AG10803 (cell line): ENCODE results near the gene CCNL1.

ENCODE experiments used
- DNase-seq: peaks from one replicate; pipeline ENCODE4 v3.0.0; 2010; ENCODE audit warnings: low read depth
- H3K4me3 ChIP-seq: 2 replicates; pipeline ENCODE4 v1.5.1; 2011; ENCODE audit warnings: mild to moderate bottlenecking, low read length, control low read depth
- CTCF ChIP-seq: conservative IDR thresholded peaks from 2 replicates; pipeline ENCODE4 v1.5.1; 2011; ENCODE audit warnings: mild to moderate bottlenecking, low read length, control low read depth, inconsistent platforms

CCNL1 gene

GRCh38 chr3:157157836-157158235 lies 2.1 kb downstream of the CCNL1 start:
- DNase-seq = no peak
- no peak for TF ChIP-seq CTCF
- peak overlapping the region; percentile 91 for H3K4me3 ChIP-seq

GRCh38 chr3:157156837-157157635 lies 2.9 kb downstream of the CCNL1 start:
- TF ChIP-seq CTCF = no peak
- peak; percentile 32 for DNase-seq
- peak overlapping the region; percentile 91 for H3K4me3 ChIP-seq

- TF ChIP-seq CTCF = no peak
- H3K4me3 ChIP-seq = peak overlapping the region; percentile 91
- DNase-seq = no peak
These were observed 4.4 kb downstream of the CCNL1 start for GRCh38 chr3:157155591-157155990.

- no peak for TF ChIP-seq CTCF
- DNase-seq = no peak
- H3K4me3 ChIP-seq = peak overlapping the region; percentile 41
These were observed 5.2 kb downstream of the CCNL1 start for GRCh38 chr3:157154563-157155330.

- no peak overlapping the region for H3K4me3 ChIP-seq
- no peak for DNase-seq
- TF ChIP-seq CTCF = no peak
These were observed 7.0 kb downstream of the CCNL1 start for GRCh38 chr3:157152930-157153329.

- TF ChIP-seq CTCF = no peak
- no peak for DNase-seq
These were observed 7.5 kb downstream of the CCNL1 start for GRCh38 chr3:157152438-157152837.

GRCh38 chr3:157151627-157152026 lies 8.3 kb downstream of the CCNL1 start:
- no peak overlapping the region for H3K4me3 ChIP-seq
- no peak for DNase-seq
- no peak for TF ChIP-seq CTCF

More at GRCh38 chr3:157152438-157152837, 7.5 kb downstream of the CCNL1 start:
- H3K4me3 ChIP-seq = no peak overlapping the region
